ENCODE data around the gene TMED4. TPM values are rescaled to one million over a fixed set of nuclear protein-coding genes. Genes with fewer than 3 reads are reported as not detected.

Gene TMED4
- total and polyA plus RNA-seq, 10 of the 15 experiments (the other 5 are each of a cell fraction or from before 2014, with no cell fraction given): 20.8 to 71.3 (median 51.0) TPM

- TF ChIP-seq CEBPZ (IDR thresholded peaks at IDR 0.05; ENCODE audit: low read depth, low read length) (no peak), PAX8 (IDR thresholded peaks at IDR 0.05) (no peak), RUNX3 (IDR thresholded peaks at IDR 0.05; ENCODE audit: low read length) (no peak), RBBP5 (conservative IDR thresholded peaks at IDR 0.05) (no peak), MEF2A (IDR thresholded peaks at IDR 0.05; ENCODE audit: insufficient read depth, low read depth, low read length) (no peak), SREBF1 (IDR thresholded peaks at IDR 0.05; ENCODE audit: low read length) (no peak), JUNB (IDR thresholded peaks at IDR 0.05) (no peak), HDAC2 (IDR thresholded peaks at IDR 0.05) (no peak)
These were observed 13.1 kb downstream of the TMED4 start (continued) for GRCh38 chr7:44568771-44569560.

GRCh38 chr7:44567884-44568283 lies 14.1 kb downstream of the TMED4 start:
- CTCF ChIA-PET: no interaction called here
- Histone ChIP-seq H3K9ac (ENCODE audit: control insufficient read depth, insufficient read depth, low read length) (no peak overlapping the region), H4K20me1 (ENCODE audit: control insufficient read depth, insufficient read depth) (peaks cover 2% of the 10 kb centered on the region; the same call in 1 of the 2 replicates), H3K27me3 (replicated peaks in 1 of 2; ENCODE audit: control insufficient read depth in 2 of 2, insufficient read depth in 2 of 2, low read length in 1 of 2) (no peaks in the 10 kb centered on the region), H3K4me3 (no peak overlapping the region), H3K4me1 (ENCODE audit: control insufficient read depth, insufficient read depth, low read length) (peaks cover 5% of the 10 kb centered on the region), H3K4me2 (ENCODE audit: control insufficient read depth, insufficient read depth) (no peak overlapping the region), H3K9me3 (replicated peaks; ENCODE audit: control insufficient read depth, insufficient read depth, low read length) (no peaks in the 10 kb centered on the region), H3K27ac (ENCODE audit: control insufficient read depth, insufficient read depth) (no peak overlapping the region), H3K79me2 (ENCODE audit: control insufficient read depth, insufficient read depth, low read length) (peaks cover 15% of the 10 kb centered on the region), H3K36me3 (ENCODE audit: control insufficient read depth in 2 of 2, insufficient read depth in 2 of 2, low read length in 1 of 2) (peaks cover 44 to 66% of the 10 kb centered on the region in 2 experiments), H2AFZ (ENCODE audit: control insufficient read depth, low read depth, low read length) (no peak overlapping the region)
- FAIRE-seq: no peak
- POLR2A ChIA-PET: no interaction called here
- SMC1A ChIA-PET (ENCODE audit: uncharacterized antibody, unreplicated experiment): interaction anchor here (1.2 kb wide), 1 partner anchor 259 kb away, joined by 3 read pairs; no protein-coding TSS in a partner anchor
- WGBS (ENCODE audit: insufficient coverage, insufficient replicate concordance, low lambda C conversion rate, missing lambda C conversion rate): 82% methylated on average over 6 of the region's 6 CpGs
- intact Hi-C loops (cut with micrococcal nuclease; ENCODE audit: unreplicated experiment) (no loop called here), in situ Hi-C loops (cut with MboI) (no loop called here)
- no TSS peak for BruUV-seq (replicated peaks)
- RAD21 ChIA-PET (ENCODE audit: unreplicated experiment): no interaction called here
- ATAC-seq: no peak
- no peak for DNase-seq (ENCODE audit: low read depth, low spot score)
- TF ChIP-seq E4F1 (IDR thresholded peaks at IDR 0.05; ENCODE audit: borderline replicate concordance, partially characterized antibody): no peak
- no peak for TF ChIP-seq BCL11A (IDR thresholded peaks at IDR 0.05; ENCODE audit: low read depth, low read length)
- TF ChIP-seq IRF4 (IDR thresholded peaks at IDR 0.05; ENCODE audit: low read depth, low read length): no peak
- no peak for TF ChIP-seq DPF2 (IDR thresholded peaks at IDR 0.05)
- no peak for TF ChIP-seq SPI1 (IDR thresholded peaks at IDR 0.05; ENCODE audit: borderline replicate concordance, insufficient read depth, low read depth, low read length)
- no peak for TF ChIP-seq ZBTB11 (CRISPR knock-in tag; IDR thresholded peaks at IDR 0.05)
- no peak for TF ChIP-seq CHD1 (IDR thresholded peaks at IDR 0.05; ENCODE audit: low read depth, low read length)
